Esophagus (tissue), 2 donors: ENCODE results near the gene OSBPL6. TPM values are rescaled to one million over a fixed set of nuclear protein-coding genes. Genes with fewer than 3 reads are reported as not detected.
"Not testable (repeated sequence)": the region's sequence is repeated elsewhere in the genome, so short reads cannot be mapped to it uniquely, and the experiment has no call there.

Source experiments
- H3K27ac ChIP-seq, 2 donors: one replicate each; pipeline ENCODE4 v1.5.1; 2013; ENCODE audit warnings: low read depth in 2 of 2, mild to moderate bottlenecking in 2 of 2, inconsistent platforms in 1 of 2, low read length in 1 of 2, moderate library complexity in 1 of 2
- H3K27me3 ChIP-seq, 2 donors: one replicate each; pipeline ENCODE4 v1.6.1; 2013; ENCODE audit warnings: low read length in 2 of 2, control low read depth in 1 of 2, mild to moderate bottlenecking in 1 of 2; ENCODE audit not compliant: insufficient read depth in 2 of 2, control insufficient read depth in 1 of 2
- H3K36me3 ChIP-seq, 2 donors: one replicate each; pipeline ENCODE4 v1.6.1; 2013; ENCODE audit warnings: low read length in 1 of 2; ENCODE audit not compliant: control insufficient read depth in 2 of 2, insufficient read depth in 2 of 2
- H3K4me1 ChIP-seq, 2 donors: one replicate each; pipeline ENCODE4 v1.6.1; 2013; ENCODE audit warnings: low read length in 1 of 2; ENCODE audit not compliant: control insufficient read depth in 2 of 2, insufficient read depth in 2 of 2
- H3K4me3 ChIP-seq, 2 donors: one replicate each; pipeline ENCODE4 v1.5.1; 2013; ENCODE audit warnings: low read length in 2 of 2, mild to moderate bottlenecking in 2 of 2, low read depth in 1 of 2, moderate library complexity in 1 of 2
- H3K9me3 ChIP-seq, 2 donors: one replicate each; pipeline ENCODE4 v1.6.1; 2013; ENCODE audit warnings: mild to moderate bottlenecking in 2 of 2, low read depth in 1 of 2, low read length in 1 of 2, moderate library complexity in 1 of 2; ENCODE audit not compliant: control insufficient read depth in 2 of 2, insufficient read depth in 1 of 2
- WGBS, 2 donors: extraction: QIAGEN DNeasy Blood & Tissue Kit; methylation state at CpG; one replicate each; pipeline ENCODE4 v1.1.7; 2013; 5-methylcytosine and 5-hydroxymethylcytosine counted together
- polyA plus RNA-seq, 2 donors: library from polyadenylated mRNA; stranded (reverse); fragments of 200-250 nt; gene quantifications; one replicate each; pipeline ENCODE4 v1.2.3, GENCODE V29; 2013
- donor health status: healthy with polysubstance abuse.
- donor health status: Bipolar disorder and iron deficiency.

The OSBPL6 gene
- polyA plus RNA-seq, 2 donors: 0.73 to 1.5 TPM

- Histone ChIP-seq H3K4me3 (no peak overlapping the region), H3K27ac (no peak overlapping the region), H3K9me3 (no peaks in the 10 kb centered on the region), H3K36me3 (no peaks in the 10 kb centered on the region), H3K27me3 (no peaks in the 10 kb centered on the region), H3K4me1 (no peaks in the 10 kb centered on the region)
- WGBS, 2 donors: 57 to 59% methylated on average over 1 of the region's 1 CpG
These were observed 30.4 kb upstream of the OSBPL6 start for GRCh38 chr2:178163911-178164310.

- 90 to 98% methylated on average over 1 of the region's 1 CpG for WGBS, 2 donors
- no peaks in the 10 kb centered on the region for H3K27me3 ChIP-seq
- H3K4me3 ChIP-seq: no peak overlapping the region
- H3K9me3 ChIP-seq: peaks cover 0 to 2% of the 10 kb centered on the region in 2 donors
- no peak overlapping the region for H3K27ac ChIP-seq
- H3K4me1 ChIP-seq: no peaks in the 10 kb centered on the region
- no peaks in the 10 kb centered on the region for H3K36me3 ChIP-seq
These were observed 20.7 kb upstream of the OSBPL6 start for GRCh38 chr2:178173657-178174056.

- Histone ChIP-seq H3K9me3 (peaks cover 0 to 2% of the 10 kb centered on the region in 2 donors), H3K36me3 (no peaks in the 10 kb centered on the region), H3K27ac (no peak overlapping the region), H3K4me1 (no peaks in the 10 kb centered on the region), H3K27me3 (no peaks in the 10 kb centered on the region), H3K4me3 (no peak overlapping the region)
- 74 to 86% methylated on average over 1 of the region's 1 CpG for WGBS, 2 donors
These were observed 17.1 kb upstream of the OSBPL6 start for GRCh38 chr2:178177066-178177679.

- H3K36me3 ChIP-seq, H3K9me3 ChIP-seq, H3K27ac ChIP-seq, H3K4me1 ChIP-seq, H3K4me3 ChIP-seq, H3K27me3 ChIP-seq: not testable (repeated sequence)
- WGBS, 2 donors: 81 to 91% methylated on average over 2 of the region's 2 CpGs
These were observed 13.7 kb upstream of the OSBPL6 start for GRCh38 chr2:178180648-178181047.

GRCh38 chr2:178187861-178188260, 6.5 kb upstream of the OSBPL6 start:
- no peaks in the 10 kb centered on the region for H3K36me3 ChIP-seq
- H3K27ac ChIP-seq: no peak overlapping the region
- WGBS, 2 donors: 83% methylated on average over 4 of the region's 4 CpGs

GRCh38 chr2:178188466-178188865, 5.8 kb upstream of the OSBPL6 start:
- Histone ChIP-seq H3K9me3 (no peaks in the 10 kb centered on the region), H3K4me3 (no peak overlapping the region), H3K27me3 (no peaks in the 10 kb centered on the region), H3K27ac (no peak overlapping the region), H3K36me3 (no peaks in the 10 kb centered on the region), H3K4me1 (no peaks in the 10 kb centered on the region)
- WGBS, 2 donors: 94 to 98% methylated on average over 2 of the region's 2 CpGs

More at GRCh38 chr2:178187861-178188260, 6.5 kb upstream of the OSBPL6 start:
- Histone ChIP-seq H3K9me3 (no peaks in the 10 kb centered on the region), H3K27me3 (no peaks in the 10 kb centered on the region), H3K4me3 (no peak overlapping the region), H3K4me1 (no peaks in the 10 kb centered on the region)

- no peaks in the 10 kb centered on the region for H3K36me3 ChIP-seq
- H3K4me1 ChIP-seq: no peaks in the 10 kb centered on the region
- no peaks in the 10 kb centered on the region for H3K27me3 ChIP-seq
- no peak overlapping the region for H3K27ac ChIP-seq
- H3K4me3 ChIP-seq: no peak overlapping the region
- no peaks in the 10 kb centered on the region for H3K9me3 ChIP-seq
- WGBS, 2 donors: 61 to 63% methylated on average over 6 of the region's 6 CpGs
These were observed 3.3 kb upstream of the OSBPL6 start for GRCh38 chr2:178191004-178191508.

GRCh38 chr2:178191511-178191910, 2.8 kb upstream of the OSBPL6 start:
- Histone ChIP-seq H3K4me1 (no peaks in the 10 kb centered on the region), H3K27me3 (no peaks in the 10 kb centered on the region), H3K36me3 (no peaks in the 10 kb centered on the region), H3K27ac (no peak overlapping the region), H3K4me3 (no peak overlapping the region), H3K9me3 (no peaks in the 10 kb centered on the region)
- 69 to 89% methylated on average over 2 of the region's 2 CpGs for WGBS, 2 donors

- H3K27ac ChIP-seq: peak overlapping the region; percentile 94 to 96
- WGBS, 2 donors: 11 to 12% methylated on average over 10 of the region's 10 CpGs
- H3K4me3 ChIP-seq: peak overlapping the region; percentile 78 to 84
- no peaks in the 10 kb centered on the region for H3K4me1 ChIP-seq
- H3K9me3 ChIP-seq: no peaks in the 10 kb centered on the region
- no peaks in the 10 kb centered on the region for H3K36me3 ChIP-seq
- H3K27me3 ChIP-seq: no peaks in the 10 kb centered on the region
These were observed 853 bp upstream of the OSBPL6 start for GRCh38 chr2:178193496-178193822.
